Upper lobe of left lung (tissue), 6 donors: ENCODE data around the gene TMEM201. TPM values are rescaled to one million over a fixed set of nuclear protein-coding genes. Genes with fewer than 3 reads are reported as not detected.

ENCODE experiments used
- ATAC-seq, 2 donors: fragments of 200-7000 bp; cut with Tn5 transposase; one replicate each; pipeline ENCODE4 v1.9.1; 2022; ENCODE audit warnings: mild to moderate bottlenecking in 2 of 2, moderate library complexity in 2 of 2; ENCODE audit not compliant: low FRiP score in 2 of 2
- DNase-seq, 2 donors: peaks; one replicate each; pipeline ENCODE4 v3.0.0-alpha.2; 2019 to 2020
- H3K27ac ChIP-seq, 4 donors: fragments of 200-600 bp; sonication (generic); one replicate each; pipeline ENCODE4 v1.5.1; 2016 to 2019
- H3K27me3 ChIP-seq, 4 donors: fragments of 200-600 bp; sonication (generic); one replicate each; pipeline ENCODE4 v1.5.1; 2017 to 2019
- H3K36me3 ChIP-seq, 4 donors: fragments of 200-600 bp; sonication (generic); one replicate each; pipeline ENCODE4 v1.5.1; 2016 to 2019
- H3K4me1 ChIP-seq, 4 donors: fragments of 200-600 bp; sonication (generic); one replicate each; pipeline ENCODE4 v1.5.1; 2018 to 2019
- H3K4me3 ChIP-seq, 4 donors: fragments of 200-600 bp; sonication (generic); one replicate each; pipeline ENCODE4 v1.5.1; 2017 to 2019; ENCODE audit warnings: mild to moderate bottlenecking in 2 of 4, moderate library complexity in 1 of 4
- H3K9me3 ChIP-seq, 4 donors: fragments of 200-600 bp; sonication (generic); one replicate each; pipeline ENCODE4 v1.5.1; 2018 to 2019
- EP300 ChIP-seq, 4 donors: sonication (generic); formaldehyde crosslinking; IDR thresholded peaks; one replicate each; pipeline ENCODE4 v1.5.1; 2017; ENCODE audit warnings: antibody characterized with exemption in 4 of 4, control low read depth in 2 of 4
- POLR2A ChIP-seq, 4 donors: fragments of 450-650 bp; IDR thresholded peaks; one replicate each; pipeline ENCODE4 v1.5.1; 2016 to 2017; ENCODE audit warnings: antibody characterized with exemption in 4 of 4, mild to moderate bottlenecking in 2 of 4
- POLR2AphosphoS5 ChIP-seq, 2 donors: sonication (generic); formaldehyde crosslinking; IDR thresholded peaks; one replicate each; pipeline ENCODE4 v1.5.1; 2017; ENCODE audit warnings: antibody characterized with exemption in 2 of 2
- WGBS, 2 donors: methylation state at CpG; one replicate each; pipeline ENCODE4 v1.1.5; 2017 to 2018; 5-methylcytosine and 5-hydroxymethylcytosine counted together
- total RNA-seq, 6 donors: library from RNA; depleted of rRNA in 4 of 6; stranded (reverse); fragments of >200 nt in 4 of 6; gene quantifications; one replicate each; pipeline versions ENCODE4 v1.1.0 to v1.2.1, GENCODE V29; 2016 to 2021
- TF ChIP-seq, protein P1 (sequence below), 6 experiments: fragments of 450-650 bp in 4 of 6; fragments of 200-600 bp in 2 of 6; sonication (generic) in 2 of 6; IDR thresholded peaks; one replicate each; pipeline ENCODE4 v1.5.1; 2016 to 2019; ENCODE audit warnings: antibody characterized with exemption in 6 of 6
- donor health status: DM: no; HTN: no; CAD: no; lungs with moderate emphysema.
- donor health status: DM: no; HTN: yes; CAD: no; lungs with severe emphysema.

TMEM201 gene
- total RNA-seq, 6 donors from 2014 or later: 6.2 to 12.0 (median 8.1) TPM

DNA sequence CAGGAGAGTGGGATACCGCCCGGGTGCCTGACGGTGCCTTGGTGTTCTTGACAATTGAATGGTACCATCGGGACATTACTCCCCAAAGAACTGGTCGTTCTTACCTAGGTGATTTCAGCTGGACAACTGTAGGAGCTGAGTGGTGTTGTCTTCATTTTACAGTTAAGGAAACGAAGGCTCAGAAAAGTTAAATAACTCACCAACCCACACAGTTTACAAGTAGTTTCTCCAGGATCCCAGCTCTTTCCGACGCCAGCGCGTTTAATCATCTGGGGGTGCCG lies 64.4 kb downstream of the TMEM201 start:
- ATAC-seq (no peak), DNase-seq (no peak)
- peaks cover 0 to 10% (median 8%) of the 10 kb centered on the region in 4 donors for H3K27me3 ChIP-seq
- WGBS, 2 donors: 38 to 57% methylated on average over 8 to 11 of the region's 11 CpGs
- H3K9me3 ChIP-seq: no peaks in the 10 kb centered on the region
- peak overlapping the region in 3 of 4 donors; percentile 58 to 72 (median 65) for H3K4me3 ChIP-seq
- H3K4me1 ChIP-seq: peaks cover 14 to 37% (median 20%) of the 10 kb centered on the region in 4 donors
- peak overlapping the region; percentile 82 to 90 (median 90) for H3K27ac ChIP-seq
- TF ChIP-seq, protein P1, sequence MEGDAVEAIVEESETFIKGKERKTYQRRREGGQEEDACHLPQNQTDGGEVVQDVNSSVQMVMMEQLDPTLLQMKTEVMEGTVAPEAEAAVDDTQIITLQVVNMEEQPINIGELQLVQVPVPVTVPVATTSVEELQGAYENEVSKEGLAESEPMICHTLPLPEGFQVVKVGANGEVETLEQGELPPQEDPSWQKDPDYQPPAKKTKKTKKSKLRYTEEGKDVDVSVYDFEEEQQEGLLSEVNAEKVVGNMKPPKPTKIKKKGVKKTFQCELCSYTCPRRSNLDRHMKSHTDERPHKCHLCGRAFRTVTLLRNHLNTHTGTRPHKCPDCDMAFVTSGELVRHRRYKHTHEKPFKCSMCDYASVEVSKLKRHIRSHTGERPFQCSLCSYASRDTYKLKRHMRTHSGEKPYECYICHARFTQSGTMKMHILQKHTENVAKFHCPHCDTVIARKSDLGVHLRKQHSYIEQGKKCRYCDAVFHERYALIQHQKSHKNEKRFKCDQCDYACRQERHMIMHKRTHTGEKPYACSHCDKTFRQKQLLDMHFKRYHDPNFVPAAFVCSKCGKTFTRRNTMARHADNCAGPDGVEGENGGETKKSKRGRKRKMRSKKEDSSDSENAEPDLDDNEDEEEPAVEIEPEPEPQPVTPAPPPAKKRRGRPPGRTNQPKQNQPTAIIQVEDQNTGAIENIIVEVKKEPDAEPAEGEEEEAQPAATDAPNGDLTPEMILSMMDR (IDR thresholded peaks at IDR 0.05): no peak
- TF ChIP-seq POLR2A (IDR thresholded peaks at IDR 0.05) (no peak), POLR2AphosphoS5 (IDR thresholded peaks at IDR 0.05) (no peak), EP300 (IDR thresholded peaks at IDR 0.05) (no peak)
- H3K36me3 ChIP-seq: no peaks in the 10 kb centered on the region

DNA sequence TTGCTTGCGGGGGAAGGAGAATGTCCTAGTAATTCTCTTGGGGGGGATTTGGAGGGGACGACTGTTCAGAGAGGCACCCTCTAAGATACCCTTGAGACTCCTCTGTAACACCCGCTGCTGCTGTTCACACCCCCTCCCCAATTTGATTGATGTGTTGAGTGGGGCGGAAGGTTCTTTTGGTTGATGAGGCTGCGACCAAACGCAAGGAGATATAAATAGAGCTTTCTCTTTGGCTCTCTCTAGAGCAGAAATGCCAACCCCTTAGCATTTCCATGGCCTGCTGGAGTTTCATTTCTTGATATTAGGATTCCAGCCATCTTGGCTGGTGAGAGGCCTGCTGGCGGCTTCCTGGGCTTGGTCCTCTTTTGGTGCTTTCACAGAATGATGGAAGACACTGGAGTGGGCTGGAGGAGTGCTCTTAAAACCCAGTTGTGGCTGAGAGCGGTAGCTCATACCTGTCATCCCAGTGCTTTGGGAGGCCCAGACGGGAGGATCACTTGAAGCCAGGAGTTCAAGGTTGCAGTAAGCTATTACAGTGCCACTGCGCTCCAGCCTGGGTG lies 64.9 kb downstream of the TMEM201 start:
- 46 to 51% methylated on average over 10 of the region's 10 CpGs for WGBS, 2 donors
- ATAC-seq (no peak), DNase-seq (no peak)

DNA sequence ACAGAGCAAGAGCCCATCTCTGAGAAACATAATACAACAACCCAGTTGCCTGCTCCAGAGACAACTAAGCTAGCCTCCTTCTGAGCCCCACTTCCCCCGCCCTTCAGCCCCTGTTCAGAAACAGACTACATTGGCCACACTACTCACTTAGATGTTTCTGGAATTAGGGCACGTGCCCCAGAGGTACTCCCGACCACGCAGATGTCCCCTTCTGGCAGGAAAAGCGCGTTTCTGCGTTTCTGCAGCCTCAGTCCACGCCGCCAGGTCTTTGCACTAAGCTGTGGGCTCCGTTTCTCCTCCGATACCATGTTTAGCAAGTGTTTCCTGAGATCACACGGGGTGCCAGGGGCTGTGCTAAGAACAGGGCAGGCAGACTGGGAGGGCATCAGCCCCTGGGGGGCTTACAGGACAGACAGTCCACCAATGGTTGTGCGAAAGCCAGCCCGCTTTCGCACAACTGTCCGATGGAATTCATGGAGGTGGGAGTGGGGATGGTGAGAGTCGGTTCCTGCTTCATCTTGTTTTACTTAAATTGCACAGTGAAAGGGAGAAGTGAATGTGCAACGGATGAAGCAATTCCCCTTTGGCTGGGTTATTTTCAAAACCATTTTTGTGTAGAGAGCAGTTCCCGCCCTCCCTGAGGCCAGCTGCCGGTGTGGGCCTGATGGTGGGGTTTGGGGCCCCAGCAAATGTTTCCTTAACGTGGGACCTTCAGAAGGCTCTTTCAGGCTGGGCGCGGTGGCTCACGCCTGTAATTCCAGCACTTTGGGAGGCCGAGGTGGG lies 65.5 kb downstream of the TMEM201 start:
- peaks cover 14 to 42% (median 21%) of the 10 kb centered on the region in 4 donors for H3K4me1 ChIP-seq
- ATAC-seq: peak in 1 of 2 donors; percentile 34

More for the DNA sequence above, 64.9 kb downstream of the TMEM201 start:
- H3K36me3 ChIP-seq: no peaks in the 10 kb centered on the region
- peaks cover 14 to 37% (median 20%) of the 10 kb centered on the region in 4 donors for H3K4me1 ChIP-seq
- H3K4me3 ChIP-seq: peak overlapping the region in 3 of 4 donors; percentile 58 to 72 (median 65)
- TF ChIP-seq EP300 (IDR thresholded peaks at IDR 0.05) (no peak), POLR2AphosphoS5 (IDR thresholded peaks at IDR 0.05) (no peak), POLR2A (IDR thresholded peaks at IDR 0.05) (no peak)
- TF ChIP-seq, protein P1 (IDR thresholded peaks at IDR 0.05): no peak
- H3K9me3 ChIP-seq: no peaks in the 10 kb centered on the region
- peak overlapping the region; percentile 82 to 90 (median 90) for H3K27ac ChIP-seq
- H3K27me3 ChIP-seq: peaks cover 0 to 10% (median 8%) of the 10 kb centered on the region in 4 donors

DNA sequence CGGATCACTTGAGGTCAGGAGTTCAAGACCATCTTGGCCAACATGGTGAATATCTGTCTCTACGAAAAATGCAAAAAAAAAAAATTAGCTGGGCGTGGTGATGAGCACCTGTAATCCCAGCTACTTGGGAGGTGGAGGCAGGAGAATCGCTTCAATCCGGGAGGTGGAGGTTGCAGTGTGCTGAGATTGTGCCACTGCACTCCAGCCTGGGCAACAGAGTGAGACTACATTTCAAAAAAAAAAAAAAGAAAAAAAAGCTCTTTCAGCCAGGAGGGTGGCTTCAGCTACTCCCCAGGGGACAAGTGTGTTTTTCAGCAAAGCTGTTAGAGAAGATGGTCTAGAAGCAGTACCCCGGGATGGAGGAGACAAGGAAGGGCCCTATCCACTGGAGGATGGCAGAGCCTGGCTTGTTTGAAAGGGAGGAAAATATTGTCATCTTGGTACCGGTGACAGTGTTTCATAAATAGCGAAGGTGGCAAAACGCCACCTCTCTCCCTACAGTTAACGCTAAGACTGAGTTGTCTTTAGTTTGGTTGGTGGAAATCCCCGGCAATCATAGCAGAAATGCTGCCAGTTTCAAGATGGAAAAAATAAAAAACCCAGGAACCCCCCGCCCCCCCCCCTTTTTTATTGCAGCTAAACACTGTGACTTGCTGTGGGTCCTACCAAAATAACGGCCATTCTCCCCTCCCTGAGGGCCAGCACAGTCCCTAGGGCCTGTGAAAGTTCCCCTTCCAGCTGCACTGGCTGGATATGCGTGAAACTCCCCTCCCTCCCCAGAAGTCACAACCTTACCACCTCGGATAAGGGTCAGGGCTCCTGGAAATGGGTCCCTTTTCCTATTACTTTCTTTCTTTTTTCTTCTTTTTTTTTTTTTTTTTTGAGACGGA lies 66.4 kb downstream of the TMEM201 start:
- no peak for DNase-seq
- no peak for ATAC-seq
- TF ChIP-seq POLR2A (IDR thresholded peaks at IDR 0.05) (no peak), EP300 (IDR thresholded peaks at IDR 0.05) (no peak), POLR2AphosphoS5 (IDR thresholded peaks at IDR 0.05) (no peak)
- TF ChIP-seq, protein P1 (IDR thresholded peaks at IDR 0.05): no peak
- 57 to 65% methylated on average over 15 to 16 of the region's 16 CpGs for WGBS, 2 donors
- peaks cover 14 to 49% (median 27%) of the 10 kb centered on the region in 4 donors for H3K4me1 ChIP-seq
- H3K9me3 ChIP-seq: no peaks in the 10 kb centered on the region
- H3K4me3 ChIP-seq: peak overlapping the region in 2 of 4 donors; percentile 65 to 72
- H3K27me3 ChIP-seq: peaks cover 0 to 10% (median 8%) of the 10 kb centered on the region in 4 donors
- H3K36me3 ChIP-seq: no peaks in the 10 kb centered on the region
- H3K27ac ChIP-seq: peak overlapping the region; percentile 82 to 90 (median 90)

More for the DNA sequence above, 65.5 kb downstream of the TMEM201 start:
- Histone ChIP-seq H3K9me3 (no peaks in the 10 kb centered on the region), H3K27ac (peak overlapping the region; percentile 82 to 90 (median 90)), H3K36me3 (no peaks in the 10 kb centered on the region), H3K27me3 (peaks cover 0 to 10% (median 8%) of the 10 kb centered on the region in 4 donors), H3K4me3 (peak overlapping the region in 3 of 4 donors; percentile 12 to 72 (median 65))
- WGBS, 2 donors: 60 to 74% methylated on average over 17 to 25 of the region's 25 CpGs
- TF ChIP-seq, protein P1 (IDR thresholded peaks at IDR 0.05): no peak
- no peak for TF ChIP-seq EP300 (IDR thresholded peaks at IDR 0.05)
- TF ChIP-seq POLR2A (IDR thresholded peaks at IDR 0.05): no peak
- no peak for TF ChIP-seq POLR2AphosphoS5 (IDR thresholded peaks at IDR 0.05)
- DNase-seq: no peak
